Measurements from ENCODE around the gene CCL15. TPM values are rescaled to one million over a fixed set of nuclear protein-coding genes. Genes with fewer than 3 reads are reported as not detected.

Gene CCL15
- total RNA-seq, 3 donors from 2014 or later = 19.8 to 79.4 (median 59.7) TPM

GRCh38 chr17:35991075-35991474 is 10.3 kb downstream of the CCL15 start:
- no peak overlapping the region for H3K4me3 ChIP-seq
- no peak for DNase-seq
- no peak for TF ChIP-seq CTCF (IDR thresholded peaks at IDR 0.05)
- H3K4me1 ChIP-seq (ENCODE audit: low read depth) = no peaks in the 10 kb centered on the region
- ATAC-seq = peak; percentile 46
- H3K36me3 ChIP-seq (ENCODE audit: low read depth) = no peaks in the 10 kb centered on the region
- intact Hi-C loops (cut with DNase I, micrococcal nuclease) = no loop called here
- H3K9me3 ChIP-seq = no peaks in the 10 kb centered on the region

- H3K9me3 ChIP-seq = no peaks in the 10 kb centered on the region
- no peak for DNase-seq
- H3K36me3 ChIP-seq (ENCODE audit: low read depth) = no peaks in the 10 kb centered on the region
- TF ChIP-seq CTCF (IDR thresholded peaks at IDR 0.05) = no peak
- no peak overlapping the region for H3K4me3 ChIP-seq
- no peaks in the 10 kb centered on the region for H3K4me1 ChIP-seq (ENCODE audit: low read depth)
- peak; percentile 32 for ATAC-seq
- intact Hi-C loops (cut with DNase I, micrococcal nuclease) = no loop called here
These were observed 13.2 kb downstream of the CCL15 start for GRCh38 chr17:35988164-35988563.

GRCh38 chr17:35986643-35987042 is 14.7 kb downstream of the CCL15 start, which contains the start of gene CCL14:
Gene CCL14 (minus strand): TSS chr17:35986729. CDS start chr17:35986649, 80 bp downstream.
- Histone ChIP-seq H3K36me3 (ENCODE audit: low read depth) (no peaks in the 10 kb centered on the region), H3K4me3 (no peak within 1 kb of the TSS), H3K4me1 (ENCODE audit: low read depth) (peaks cover 5% of the 10 kb centered on the region), H3K9me3 (no peaks in the 10 kb centered on the region)
- ATAC-seq = no peak
- no peak for DNase-seq
- no peak for TF ChIP-seq CTCF (IDR thresholded peaks at IDR 0.05)
- intact Hi-C loops (cut with DNase I, micrococcal nuclease) = no loop called here

GRCh38 chr17:35984140-35984539 is 17.2 kb downstream of the CCL15 start:
- Histone ChIP-seq H3K9me3 (no peaks in the 10 kb centered on the region), H3K36me3 (ENCODE audit: low read depth) (no peaks in the 10 kb centered on the region), H3K4me3 (no peak overlapping the region), H3K4me1 (ENCODE audit: low read depth) (peaks cover 5% of the 10 kb centered on the region)
- ATAC-seq = no peak
- intact Hi-C loops (cut with DNase I, micrococcal nuclease) = no loop called here
- DNase-seq = no peak
- no peak for TF ChIP-seq CTCF (IDR thresholded peaks at IDR 0.05)

GRCh38 chr17:35982409-35983191 is 18.8 kb downstream of the CCL15 start:
- no peaks in the 10 kb centered on the region for H3K9me3 ChIP-seq
- intact Hi-C loops (cut with DNase I, micrococcal nuclease) = no loop called here

More at GRCh38 chr17:35982409-35983191, 18.8 kb downstream of the CCL15 start:
- H3K36me3 ChIP-seq (ENCODE audit: low read depth) = no peaks in the 10 kb centered on the region
- H3K4me3 ChIP-seq = no peak overlapping the region
- no peak for TF ChIP-seq CTCF (IDR thresholded peaks at IDR 0.05)
- DNase-seq = no peak
- no peak for ATAC-seq
- H3K4me1 ChIP-seq (ENCODE audit: low read depth) = peaks cover 5% of the 10 kb centered on the region

Data from mucosa of descending colon (tissue), 3 donors.